Measurements from ENCODE around the gene FCER1A. TPM values are rescaled to one million over a fixed set of nuclear protein-coding genes. Genes with fewer than 3 reads are reported as not detected.

FCER1A gene
- total and polyA plus RNA-seq, 10 donors, result 0.43 to 1.7 (median 1.4) TPM; not detected in 6

DNA sequence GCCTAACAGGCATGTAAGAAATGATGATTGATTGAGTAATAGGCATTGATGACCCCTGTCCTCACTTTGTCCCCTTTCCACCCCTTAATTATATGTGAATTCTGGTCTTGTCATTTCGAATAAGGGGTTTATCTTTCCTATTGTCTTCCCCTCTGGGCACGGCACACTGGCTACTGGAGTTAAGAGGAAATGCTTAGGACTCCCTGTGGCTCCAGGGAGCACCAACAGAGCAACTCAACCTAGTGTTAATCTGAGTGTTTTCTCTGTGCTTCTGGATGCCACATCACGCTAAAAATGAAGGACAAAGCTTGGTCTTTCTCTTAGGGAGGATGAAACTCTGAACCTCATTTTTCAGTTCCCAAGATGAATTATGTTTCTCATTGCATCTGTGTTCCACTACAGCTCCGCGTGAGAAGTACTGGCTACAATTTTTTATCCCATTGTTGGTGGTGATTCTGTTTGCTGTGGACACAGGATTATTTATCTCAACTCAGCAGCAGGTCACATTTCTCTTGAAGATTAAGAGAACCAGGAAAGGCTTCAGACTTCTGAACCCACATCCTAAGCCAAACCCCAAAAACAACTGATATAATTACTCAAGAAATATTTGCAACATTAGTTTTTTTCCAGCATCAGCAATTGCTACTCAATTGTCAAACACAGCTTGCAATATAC lies 5.3 kb downstream of the FCER1A start:
- Histone ChIP-seq H3K9me3 (no peaks in the 10 kb centered on the region), H3K4me1 (no peaks in the 10 kb centered on the region), H3K27me3 (replicated peaks in 1 of 7) (peaks cover 0 to 11% (median 0%) of the 10 kb centered on the region in 7 donors), H3K27ac (no peak overlapping the region), H3K36me3 (no peaks in the 10 kb centered on the region), H3K4me3 (no peak overlapping the region)
- TF ChIP-seq, protein P1, sequence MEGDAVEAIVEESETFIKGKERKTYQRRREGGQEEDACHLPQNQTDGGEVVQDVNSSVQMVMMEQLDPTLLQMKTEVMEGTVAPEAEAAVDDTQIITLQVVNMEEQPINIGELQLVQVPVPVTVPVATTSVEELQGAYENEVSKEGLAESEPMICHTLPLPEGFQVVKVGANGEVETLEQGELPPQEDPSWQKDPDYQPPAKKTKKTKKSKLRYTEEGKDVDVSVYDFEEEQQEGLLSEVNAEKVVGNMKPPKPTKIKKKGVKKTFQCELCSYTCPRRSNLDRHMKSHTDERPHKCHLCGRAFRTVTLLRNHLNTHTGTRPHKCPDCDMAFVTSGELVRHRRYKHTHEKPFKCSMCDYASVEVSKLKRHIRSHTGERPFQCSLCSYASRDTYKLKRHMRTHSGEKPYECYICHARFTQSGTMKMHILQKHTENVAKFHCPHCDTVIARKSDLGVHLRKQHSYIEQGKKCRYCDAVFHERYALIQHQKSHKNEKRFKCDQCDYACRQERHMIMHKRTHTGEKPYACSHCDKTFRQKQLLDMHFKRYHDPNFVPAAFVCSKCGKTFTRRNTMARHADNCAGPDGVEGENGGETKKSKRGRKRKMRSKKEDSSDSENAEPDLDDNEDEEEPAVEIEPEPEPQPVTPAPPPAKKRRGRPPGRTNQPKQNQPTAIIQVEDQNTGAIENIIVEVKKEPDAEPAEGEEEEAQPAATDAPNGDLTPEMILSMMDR (IDR thresholded peaks at IDR 0.05 in 8 of 11, conservative IDR thresholded peaks at IDR 0.05 in 3 of 11), result no peak
- no peak for TF ChIP-seq POLR2A (IDR thresholded peaks at IDR 0.05)
- TF ChIP-seq POLR2AphosphoS5 (IDR thresholded peaks at IDR 0.05), result no peak
- WGBS, 5 donors, result 32 to 59% (median 41%) methylated on average over 5 of the region's 5 CpGs
- no peak for DNase-seq
- intact Hi-C loops (cut with DNase I; ENCODE audit: low total_unique reads), result no loop called here

DNA sequence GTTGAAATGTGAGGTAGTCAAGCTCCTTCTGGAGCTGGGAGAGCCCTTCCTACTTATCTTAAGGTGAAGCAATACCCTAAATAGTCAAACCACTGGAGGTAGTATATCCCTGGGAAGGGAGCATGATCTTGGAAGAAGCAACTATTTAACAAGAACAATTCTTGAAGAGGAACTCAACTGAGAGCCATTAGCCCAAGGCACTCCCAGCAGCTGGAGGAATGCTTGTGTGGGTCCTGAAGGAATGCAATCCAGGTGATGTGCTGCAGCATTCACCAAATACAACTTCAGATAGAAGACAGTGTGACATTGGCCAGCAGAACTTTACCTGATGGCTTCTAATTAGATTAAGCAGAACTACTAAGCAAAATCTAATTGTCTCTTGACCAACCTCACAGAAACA lies 9.5 kb downstream of the FCER1A start:
- H3K4me1 ChIP-seq, result peaks cover 0 to 8% (median 0%) of the 10 kb centered on the region in 6 donors
- no peak overlapping the region for H3K4me3 ChIP-seq
- intact Hi-C loops (cut with DNase I; ENCODE audit: low total_unique reads), result no loop called here
- H3K27me3 ChIP-seq (replicated peaks in 1 of 7), result peaks cover 0 to 6% (median 0%) of the 10 kb centered on the region in 7 donors
- H3K36me3 ChIP-seq, result no peaks in the 10 kb centered on the region
- H3K9me3 ChIP-seq, result no peaks in the 10 kb centered on the region
- no peak for TF ChIP-seq POLR2AphosphoS5 (IDR thresholded peaks at IDR 0.05)
- TF ChIP-seq POLR2A (IDR thresholded peaks at IDR 0.05), result no peak
- TF ChIP-seq, protein P1 (IDR thresholded peaks at IDR 0.05 in 8 of 11, conservative IDR thresholded peaks at IDR 0.05 in 3 of 11), result no peak
- H3K27ac ChIP-seq, result no peak overlapping the region
- DNase-seq, result no peak

DNA sequence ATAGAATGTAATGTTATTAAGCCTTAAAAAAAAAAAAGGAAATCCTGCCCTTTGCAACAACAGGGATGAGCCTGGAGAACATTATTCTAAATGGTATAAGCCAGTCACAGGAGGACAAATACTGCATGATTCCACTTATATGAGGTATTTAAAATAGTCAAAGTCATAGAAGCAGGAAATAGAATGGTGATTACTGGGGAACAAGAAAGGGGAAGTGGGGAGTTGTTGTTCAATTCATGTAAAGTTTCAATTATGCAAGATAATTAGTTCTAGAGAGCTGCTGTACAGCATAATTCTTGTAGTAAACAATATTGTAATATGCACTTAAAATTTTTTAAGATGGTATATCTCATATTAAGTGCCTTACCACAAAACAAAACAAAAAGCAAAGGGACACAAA lies 13.2 kb downstream of the FCER1A start:
- intact Hi-C loops (cut with DNase I; ENCODE audit: low total_unique reads), result no loop called here
- H3K4me1 ChIP-seq, result peaks cover 0 to 8% (median 0%) of the 10 kb centered on the region in 6 donors

More for the DNA sequence above, 13.2 kb downstream of the FCER1A start:
- no peaks in the 10 kb centered on the region for H3K9me3 ChIP-seq
- TF ChIP-seq, protein P1 (IDR thresholded peaks at IDR 0.05 in 8 of 11, conservative IDR thresholded peaks at IDR 0.05 in 3 of 11), result no peak
- no peak for TF ChIP-seq POLR2A (IDR thresholded peaks at IDR 0.05)
- TF ChIP-seq POLR2AphosphoS5 (IDR thresholded peaks at IDR 0.05), result no peak
- no peaks in the 10 kb centered on the region for H3K27me3 ChIP-seq (replicated peaks in 1 of 7)
- no peak for DNase-seq
- H3K4me3 ChIP-seq, result no peak overlapping the region
- no peak overlapping the region for H3K27ac ChIP-seq
- no peaks in the 10 kb centered on the region for H3K36me3 ChIP-seq

All from spleen (tissue), 11 donors.